ENCODE data around the gene GOLGA2. TPM values are rescaled to one million over a fixed set of nuclear protein-coding genes. Genes with fewer than 3 reads are reported as not detected.

The GOLGA2 gene
- total RNA-seq, 2 donors from 2014 or later, result 88.6 to 92.2 TPM

DNA sequence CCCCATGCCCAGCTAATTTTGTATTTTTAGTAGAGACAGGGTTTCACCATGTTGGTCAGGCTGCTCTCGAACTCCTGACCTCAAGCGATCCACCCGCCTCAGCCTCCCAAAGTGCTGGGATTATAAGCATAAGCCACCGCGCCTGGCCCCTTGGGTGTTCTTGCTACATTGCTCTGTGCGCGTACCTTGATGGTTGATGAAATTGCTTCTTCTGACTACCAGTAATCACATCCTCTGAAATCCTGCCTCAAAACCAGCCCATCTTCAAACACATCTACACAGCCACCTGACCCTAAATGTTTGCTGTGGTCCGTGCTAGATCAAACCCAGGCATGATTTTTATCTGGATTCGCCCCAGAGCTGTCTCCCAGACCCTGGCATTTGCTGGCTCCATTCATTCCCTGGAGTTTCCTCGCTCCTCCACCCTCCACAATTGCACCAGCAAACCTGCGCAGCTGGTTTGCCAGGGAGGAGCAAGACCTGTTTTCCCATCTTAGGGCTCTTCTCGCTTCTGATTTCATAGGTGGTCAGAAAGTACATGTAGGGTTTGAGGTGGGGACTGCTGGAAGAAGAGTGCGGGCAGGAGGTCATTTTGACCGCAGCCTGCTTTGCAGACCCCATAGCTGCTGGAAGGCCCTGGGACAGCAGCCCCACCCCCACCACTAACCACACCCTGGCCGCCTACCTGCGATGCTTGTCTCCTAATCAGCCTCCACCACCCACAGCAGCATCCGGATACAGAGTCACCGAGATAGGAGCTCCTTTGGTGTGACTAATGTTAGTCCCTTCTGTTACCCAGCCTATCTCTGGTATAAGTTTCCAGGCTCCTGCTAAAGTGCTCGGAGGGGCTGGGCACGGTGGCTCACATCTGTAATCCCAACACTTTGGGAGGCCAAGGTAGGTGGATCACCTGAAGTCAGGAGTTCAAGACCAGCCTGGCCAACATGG, 23.0 kb upstream of the GOLGA2 start:
- intact Hi-C loops (cut with DNase I), result loop anchor here (5.0 to 10.0 kb wide), 2 partner anchors 43 to 116 kb away; partner anchors contain the start of gene SLC27A4
- H3K27me3 ChIP-seq, result no peaks in the 10 kb centered on the region
- no peak overlapping the region for H3K4me3 ChIP-seq
- TF ChIP-seq, protein P1, sequence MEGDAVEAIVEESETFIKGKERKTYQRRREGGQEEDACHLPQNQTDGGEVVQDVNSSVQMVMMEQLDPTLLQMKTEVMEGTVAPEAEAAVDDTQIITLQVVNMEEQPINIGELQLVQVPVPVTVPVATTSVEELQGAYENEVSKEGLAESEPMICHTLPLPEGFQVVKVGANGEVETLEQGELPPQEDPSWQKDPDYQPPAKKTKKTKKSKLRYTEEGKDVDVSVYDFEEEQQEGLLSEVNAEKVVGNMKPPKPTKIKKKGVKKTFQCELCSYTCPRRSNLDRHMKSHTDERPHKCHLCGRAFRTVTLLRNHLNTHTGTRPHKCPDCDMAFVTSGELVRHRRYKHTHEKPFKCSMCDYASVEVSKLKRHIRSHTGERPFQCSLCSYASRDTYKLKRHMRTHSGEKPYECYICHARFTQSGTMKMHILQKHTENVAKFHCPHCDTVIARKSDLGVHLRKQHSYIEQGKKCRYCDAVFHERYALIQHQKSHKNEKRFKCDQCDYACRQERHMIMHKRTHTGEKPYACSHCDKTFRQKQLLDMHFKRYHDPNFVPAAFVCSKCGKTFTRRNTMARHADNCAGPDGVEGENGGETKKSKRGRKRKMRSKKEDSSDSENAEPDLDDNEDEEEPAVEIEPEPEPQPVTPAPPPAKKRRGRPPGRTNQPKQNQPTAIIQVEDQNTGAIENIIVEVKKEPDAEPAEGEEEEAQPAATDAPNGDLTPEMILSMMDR (IDR thresholded peaks at IDR 0.05), result no peak
- no peaks in the 10 kb centered on the region for H3K36me3 ChIP-seq
- peaks cover 8% of the 10 kb centered on the region for H3K4me1 ChIP-seq
- H3K27ac ChIP-seq, result no peak overlapping the region
- DNase-seq, result peak; percentile 44
- H3K9ac ChIP-seq (ENCODE audit: low read depth in 2 of 2, low read length in 2 of 2), result no peak overlapping the region
- no peaks in the 10 kb centered on the region for H3K9me3 ChIP-seq

DNA sequence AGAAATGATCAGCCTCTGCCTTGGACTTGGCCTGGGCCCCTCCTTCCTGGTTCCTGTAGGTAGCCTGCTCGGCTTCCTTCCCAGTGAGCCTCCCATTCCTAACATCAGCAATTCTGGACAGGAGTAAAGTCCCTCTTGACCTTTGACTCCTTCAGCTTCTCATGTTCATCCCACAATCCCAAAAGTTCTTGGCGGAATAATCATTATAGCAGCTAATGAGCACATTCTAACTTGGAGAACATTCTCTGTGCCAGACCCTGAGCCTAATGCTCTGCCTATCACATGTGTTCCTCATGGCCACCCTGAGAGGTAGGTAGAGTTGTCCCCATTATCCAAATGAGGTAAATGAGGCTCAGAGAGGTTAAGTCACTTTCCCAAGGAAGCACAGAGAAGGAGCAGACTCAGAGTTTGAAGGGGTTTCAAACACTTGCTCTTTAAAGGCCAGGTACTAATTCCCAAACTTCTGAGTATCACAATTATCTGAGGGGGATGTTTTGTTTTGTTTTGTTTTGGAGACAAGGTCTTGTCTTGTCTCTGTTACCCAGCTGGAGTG, 21.5 kb upstream of the GOLGA2 start:
- H3K27me3 ChIP-seq, result no peaks in the 10 kb centered on the region
- H3K4me3 ChIP-seq, result no peak overlapping the region
- H3K27ac ChIP-seq, result peak overlapping the region; percentile 61
- no peaks in the 10 kb centered on the region for H3K9me3 ChIP-seq
- peak overlapping the region in 1 of 2 donors; percentile 66 for H3K9ac ChIP-seq (ENCODE audit: low read depth in 2 of 2, low read length in 2 of 2)
- TF ChIP-seq, protein P1 (IDR thresholded peaks at IDR 0.05), result no peak
- intact Hi-C loops (cut with DNase I), result loop anchor here (5.0 to 10.0 kb wide), 2 partner anchors 45 to 118 kb away; partner anchors contain the start of gene SLC27A4
- peaks cover 8% of the 10 kb centered on the region for H3K4me1 ChIP-seq
- no peak for DNase-seq
- no peaks in the 10 kb centered on the region for H3K36me3 ChIP-seq

DNA sequence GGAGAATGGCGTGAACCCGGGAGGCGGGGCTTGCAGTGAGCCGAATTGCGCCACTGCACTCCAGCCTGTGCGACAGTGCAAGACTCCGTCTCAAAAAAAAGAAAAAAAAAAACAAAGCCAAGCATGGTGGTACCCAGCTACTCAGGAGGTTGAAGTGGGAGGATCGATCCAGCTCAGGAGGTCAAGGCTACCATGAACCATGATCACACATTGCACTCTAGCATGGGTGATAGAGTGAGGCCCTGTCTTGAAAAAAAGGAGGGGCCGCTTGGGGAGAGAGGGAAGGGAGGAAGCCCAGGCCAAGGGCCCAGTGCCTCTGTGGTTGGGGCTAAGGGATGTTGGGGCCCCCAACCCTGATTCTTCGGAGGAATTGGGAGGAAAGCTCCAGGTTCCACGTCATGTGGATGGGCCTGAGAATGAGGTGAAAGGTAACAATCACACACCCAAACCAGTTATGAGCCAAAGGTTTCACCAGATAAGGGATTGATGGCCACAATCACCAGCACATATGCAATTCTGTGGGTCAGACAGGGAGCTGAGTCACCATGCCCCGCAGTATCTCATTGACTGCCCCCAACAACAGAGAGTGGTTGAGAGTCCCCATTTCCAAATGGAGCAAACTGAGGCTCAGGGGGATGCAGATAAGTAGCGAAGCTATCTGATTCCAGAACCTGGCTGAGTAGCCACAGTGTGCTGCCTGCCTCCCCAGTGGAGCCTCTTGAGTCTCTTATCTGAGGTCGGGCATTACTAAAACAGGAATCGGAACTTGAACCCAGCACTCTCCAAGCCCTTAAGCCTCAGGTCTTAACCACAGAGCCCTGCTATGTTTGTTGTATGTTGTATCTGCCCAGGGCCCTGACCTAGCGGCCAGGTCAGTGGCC, 20.8 kb upstream of the GOLGA2 start:
- Histone ChIP-seq H3K36me3 (no peaks in the 10 kb centered on the region), H3K9ac (ENCODE audit: low read depth in 2 of 2, low read length in 2 of 2) (peak overlapping the region in 1 of 2 donors; percentile 66), H3K9me3 (no peaks in the 10 kb centered on the region), H3K27ac (peak overlapping the region; percentile 61), H3K27me3 (no peaks in the 10 kb centered on the region), H3K4me3 (no peak overlapping the region), H3K4me1 (peaks cover 8% of the 10 kb centered on the region)
- intact Hi-C loops (cut with DNase I), result loop anchor here (5.0 to 10.0 kb wide), 2 partner anchors 46 to 118 kb away; partner anchors contain the start of gene SLC27A4
- peak; percentile 45 for DNase-seq
- TF ChIP-seq, protein P1 (IDR thresholded peaks at IDR 0.05), result no peak

DNA sequence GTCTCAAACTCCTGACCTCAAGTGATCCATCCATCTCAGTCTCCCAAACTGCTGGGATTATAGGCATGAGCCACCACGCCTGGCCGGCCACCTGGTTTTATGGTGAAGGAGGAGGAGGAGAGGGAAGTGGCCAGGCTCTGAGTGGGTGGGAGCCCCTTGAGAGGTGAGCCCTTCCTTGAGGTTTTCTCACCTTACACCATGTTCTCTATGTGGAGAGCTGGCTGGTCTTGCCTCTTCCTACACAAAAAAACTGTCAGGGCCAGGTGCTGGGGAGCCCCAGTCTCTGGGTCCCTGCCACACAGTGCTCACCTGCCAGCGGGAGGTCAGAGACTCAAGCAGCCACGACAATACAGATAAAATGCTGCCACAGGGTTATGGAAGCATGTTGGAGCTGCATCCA, 18.3 kb upstream of the GOLGA2 start:
- intact Hi-C loops (cut with DNase I), result loop anchor here (10.0 kb wide), 1 partner anchor 121 kb away; no protein-coding TSS in a partner anchor
- Histone ChIP-seq H3K27me3 (no peaks in the 10 kb centered on the region), H3K4me3 (no peak overlapping the region), H3K4me1 (peaks cover 8% of the 10 kb centered on the region), H3K9ac (ENCODE audit: low read depth in 2 of 2, low read length in 2 of 2) (no peak overlapping the region), H3K36me3 (no peaks in the 10 kb centered on the region), H3K9me3 (no peaks in the 10 kb centered on the region), H3K27ac (no peak overlapping the region)
- DNase-seq, result no peak
- TF ChIP-seq, protein P1 (IDR thresholded peaks at IDR 0.05), result no peak

DNA sequence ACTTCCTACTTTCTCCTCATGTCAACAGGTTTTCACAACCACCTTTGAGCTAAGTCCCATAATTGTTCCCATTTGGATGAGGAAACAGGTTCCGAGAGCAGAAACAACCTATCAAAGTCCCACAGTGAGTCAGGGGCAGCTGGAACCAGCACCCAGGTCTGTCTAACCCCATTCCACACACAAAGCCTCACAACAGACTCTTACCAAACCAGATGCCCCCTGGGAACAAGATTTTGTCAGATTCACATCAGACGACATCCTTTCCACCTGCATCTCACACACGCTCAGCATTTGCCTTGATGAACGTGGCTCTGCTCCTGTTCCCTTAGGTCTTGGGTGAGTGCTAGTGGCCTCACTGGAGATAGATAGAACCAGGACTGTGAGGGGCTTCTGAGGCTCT, 17.3 kb upstream of the GOLGA2 start:
- Histone ChIP-seq H3K27ac (no peak overlapping the region), H3K9ac (ENCODE audit: low read depth in 2 of 2, low read length in 2 of 2) (no peak overlapping the region), H3K4me3 (no peak overlapping the region), H3K9me3 (no peaks in the 10 kb centered on the region), H3K4me1 (peaks cover 8% of the 10 kb centered on the region), H3K36me3 (no peaks in the 10 kb centered on the region), H3K27me3 (no peaks in the 10 kb centered on the region)
- TF ChIP-seq, protein P1 (IDR thresholded peaks at IDR 0.05), result no peak
- intact Hi-C loops (cut with DNase I), result loop anchor here (10.0 kb wide), 1 partner anchor 122 kb away; no protein-coding TSS in a partner anchor
- no peak for DNase-seq
